G401 (cell line): Measurements from ENCODE around the gene CHMP4A. TPM values are rescaled to one million over a fixed set of nuclear protein-coding genes. Genes with fewer than 3 reads are reported as not detected.
A peak's percentile ranks its signal among the peaks of the same experiment; 100 is the strongest.

ENCODE experiments used
- DNase-seq: peaks from one replicate; pipeline ENCODE4 v3.0.0-alpha.2; 2015; ENCODE audit warnings: low spot score
- in situ Hi-C: cut with HindIII; loops from 2 replicates; pipeline ENCODE4 v1.10.0; 2016; ENCODE audit warnings: low sequenced_read_pairs, mixed read lengths
- total RNA-seq: library from RNA; depleted of rRNA; stranded (reverse); fragments of >200 nt; shearing (Covaris generic); gene quantifications from 2 replicates; pipeline ENCODE4 v1.2.3, GENCODE V29; 2014; rRNA removed

Gene CHMP4A
- total RNA-seq, 1 experiment from 2014 or later: 30.8 TPM

DNA sequence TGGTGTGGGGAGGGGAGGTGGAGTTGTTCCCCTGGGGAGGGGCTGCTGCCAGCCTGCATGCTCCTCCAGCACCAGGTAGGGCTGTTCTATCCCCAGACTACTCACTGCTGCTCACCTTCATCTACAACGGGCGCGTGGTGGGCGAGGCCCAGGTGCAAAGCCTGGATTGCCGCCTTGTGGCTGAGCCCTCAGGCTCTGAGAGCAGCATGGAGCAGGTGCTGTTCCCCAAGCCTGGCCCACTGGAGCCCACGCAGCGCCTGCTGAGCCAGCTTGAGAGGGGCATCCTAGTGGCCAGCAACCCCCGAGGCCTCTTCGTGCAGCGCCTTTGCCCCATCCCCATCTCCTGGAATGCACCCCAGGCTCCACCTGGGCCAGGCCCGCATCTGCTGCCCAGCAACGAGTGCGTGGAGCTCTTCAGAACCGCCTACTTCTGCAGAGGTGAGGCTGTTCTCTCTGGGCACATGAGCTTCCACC lies 48.7 kb downstream of the CHMP4A start:
- no peak for DNase-seq
- in situ Hi-C loops: no loop called here

DNA sequence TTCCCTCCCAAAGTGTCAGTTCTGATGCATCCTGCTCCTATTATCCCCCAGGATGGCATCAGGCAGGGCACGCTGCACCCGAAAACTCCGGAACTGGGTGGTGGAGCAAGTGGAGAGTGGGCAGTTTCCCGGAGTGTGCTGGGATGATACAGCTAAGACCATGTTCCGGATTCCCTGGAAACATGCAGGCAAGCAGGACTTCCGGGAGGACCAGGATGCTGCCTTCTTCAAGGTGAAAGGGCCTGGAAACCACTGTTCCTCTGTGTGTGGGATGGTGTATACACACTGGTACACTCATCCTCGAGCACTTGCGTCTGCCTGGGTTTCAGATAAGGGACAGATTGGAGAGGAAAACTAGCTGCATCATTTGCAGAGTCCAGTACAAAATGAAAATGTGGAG lies 51.2 kb downstream of the CHMP4A start:
- no peak for DNase-seq
- in situ Hi-C loops: no loop called here

DNA sequence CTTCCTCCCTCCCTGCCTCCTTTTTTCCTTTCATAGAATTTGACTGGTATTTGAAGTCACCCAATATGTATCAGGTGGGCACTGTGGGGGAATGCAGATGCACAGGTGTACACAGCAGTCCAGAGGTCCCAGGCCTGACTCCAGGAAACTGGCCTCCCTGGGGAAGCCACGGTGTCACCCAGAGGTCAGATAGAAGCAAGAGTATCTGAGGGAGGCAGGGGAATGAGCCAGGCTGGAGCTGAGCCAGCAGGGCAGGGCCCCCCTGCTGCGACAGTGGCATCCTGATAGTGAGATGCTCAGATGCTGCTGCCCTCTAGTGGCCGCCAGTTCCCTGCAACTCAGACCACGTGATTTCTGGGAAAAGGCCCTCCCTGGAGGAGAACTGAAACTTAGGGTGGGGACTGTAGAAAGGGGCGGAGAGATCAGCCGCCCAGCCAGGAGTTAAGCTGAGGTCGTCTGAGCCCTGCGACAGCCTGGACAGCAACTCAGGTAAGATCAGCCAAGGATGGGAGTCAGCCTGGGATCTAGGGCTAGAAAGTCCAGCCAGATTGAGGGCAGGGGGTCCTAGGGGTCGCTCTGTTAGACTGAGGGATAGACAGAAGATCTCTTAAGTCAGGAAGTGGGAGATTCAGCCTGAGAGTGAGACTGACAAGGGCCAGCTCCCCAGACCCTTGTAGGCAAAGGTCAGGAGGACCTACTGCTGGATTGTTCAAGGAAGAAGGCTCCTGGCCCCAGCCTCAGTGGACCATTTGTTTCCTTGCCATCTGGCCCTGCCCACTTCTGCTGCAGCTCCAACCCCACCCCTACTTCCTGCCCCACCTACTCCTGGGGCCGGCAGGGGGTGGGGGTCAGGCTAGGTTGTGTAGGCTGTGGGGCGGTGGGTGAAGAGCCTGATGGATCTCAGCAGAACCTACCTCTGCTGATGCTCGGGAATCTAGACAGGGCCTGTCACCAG lies 52.2 kb downstream of the CHMP4A start, which contains the start of gene IRF9:
Gene IRF9 (plus strand): TSS at position 416 of the 955 bp plus-strand sequence. CDS start 880 bp downstream, outside the sequence.
- peak; percentile 90 for DNase-seq
- in situ Hi-C loops: no loop called here

DNA sequence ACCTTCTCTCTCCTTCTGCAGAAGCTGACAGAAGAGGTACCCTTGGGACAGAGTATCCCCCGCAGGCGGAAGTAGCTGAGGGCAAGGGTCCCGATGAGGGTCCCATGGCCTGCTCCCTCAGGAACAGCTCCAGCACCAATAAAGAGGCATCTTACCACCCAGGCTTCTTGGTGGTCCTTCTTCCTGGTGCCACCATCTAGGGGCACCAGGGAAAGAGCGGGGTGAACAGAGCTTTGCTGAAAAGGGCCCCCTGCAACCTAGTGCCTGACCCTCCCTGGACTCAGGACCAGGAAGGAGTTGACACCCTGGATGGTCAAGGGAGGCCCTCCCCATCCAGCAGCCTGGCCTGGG lies 52.8 kb downstream of the CHMP4A start:
- in situ Hi-C loops: no loop called here
- DNase-seq: no peak

DNA sequence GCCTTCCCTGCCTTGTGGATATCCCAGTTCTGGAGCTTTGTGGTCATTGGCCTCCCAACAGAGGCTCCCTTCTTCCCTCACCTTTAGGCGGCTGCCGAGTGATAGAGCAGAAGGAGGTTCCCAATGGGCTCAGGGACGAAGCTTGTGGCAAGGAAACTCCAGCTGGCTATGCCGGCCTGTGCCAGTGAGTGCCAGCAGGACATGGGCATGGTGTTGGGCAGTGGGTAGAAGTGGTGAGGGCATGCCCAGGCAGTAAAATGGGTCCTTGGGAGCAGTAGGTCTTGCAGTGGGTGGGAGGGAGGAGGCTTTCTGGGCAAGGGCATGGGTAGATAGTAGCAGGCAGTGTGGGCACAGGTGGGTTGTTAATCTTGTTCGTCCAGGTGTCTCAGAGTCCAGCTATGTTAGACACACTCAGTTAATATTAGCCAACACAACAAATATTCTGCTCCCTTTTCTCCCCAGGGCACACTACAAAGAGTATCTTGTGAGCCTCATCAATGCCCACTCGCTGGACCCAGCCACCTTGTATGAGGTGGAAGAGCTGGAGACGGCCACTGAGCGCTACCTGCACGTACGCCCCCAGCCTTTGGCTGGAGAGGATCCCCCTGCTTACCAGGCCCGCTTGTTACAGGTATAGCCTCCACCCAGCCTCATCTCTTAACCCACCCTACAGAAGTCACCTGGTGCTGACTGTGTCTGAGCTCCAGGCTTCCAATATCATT lies 53.4 kb downstream of the CHMP4A start:
- in situ Hi-C loops: no loop called here
- DNase-seq: no peak

Other genes with a start within 250 kb of the CHMP4A start
- gene DHRS4L2, start 224.6 kb downstream of the CHMP4A start, total RNA-seq: 17.3 and 28.1 TPM in 2 replicates
- 0.74 and 1.6 TPM in 2 replicates for gene CARMIL3, start 161.5 kb downstream of the CHMP4A start, total RNA-seq
- not detected in 2 replicates for gene CPNE6, start 141.9 kb downstream of the CHMP4A start, total RNA-seq
- gene PCK2, start 119.2 kb downstream of the CHMP4A start, total RNA-seq: 64.7 and 86.2 TPM in 2 replicates
- gene DCAF11, start 98.7 kb downstream of the CHMP4A start, total RNA-seq: 93.8 and 125 TPM in 2 replicates
- gene NRL, start 98.5 kb downstream of the CHMP4A start, total RNA-seq: 1.3 and 2.8 TPM in 2 replicates
- 0.88 TPM in 1 of 2 replicates, not detected in the other for gene FITM1, start 82.8 kb downstream of the CHMP4A start, total RNA-seq
- 57.9 and 58.0 TPM in 2 replicates for gene PSME1, start 77.3 kb downstream of the CHMP4A start, total RNA-seq
- gene EMC9, start 71.9 kb downstream of the CHMP4A start, total RNA-seq: 33.6 and 45.0 TPM in 2 replicates
- gene PSME2, start 66.9 kb downstream of the CHMP4A start, total RNA-seq: 162 and 168 TPM in 2 replicates
- 51.9 and 89.7 TPM in 2 replicates for gene RNF31, start 66.0 kb downstream of the CHMP4A start, total RNA-seq
- gene IRF9, start 52.2 kb downstream of the CHMP4A start, total RNA-seq: 8.3 and 14.1 TPM in 2 replicates
- 0.31 TPM in 1 of 2 replicates, not detected in the other for gene REC8, start 41.4 kb downstream of the CHMP4A start, total RNA-seq
- 79.5 and 80.4 TPM in 2 replicates for gene IPO4, start 24.7 kb downstream of the CHMP4A start, total RNA-seq
- 26.6 and 50.0 TPM in 2 replicates for gene TM9SF1, start 18.0 kb downstream of the CHMP4A start, total RNA-seq
- not detected in 2 replicates for gene TSSK4, start 7.8 kb downstream of the CHMP4A start, total RNA-seq
- gene MDP1, start 2.6 kb upstream of the CHMP4A start, total RNA-seq: 16.6 and 16.9 TPM in 2 replicates
- 168 and 186 TPM in 2 replicates for gene NEDD8, start 18.9 kb upstream of the CHMP4A start, total RNA-seq
- gene GMPR2, start 19.4 kb upstream of the CHMP4A start, total RNA-seq: 116 and 132 TPM in 2 replicates
- gene TINF2, start 29.1 kb upstream of the CHMP4A start, total RNA-seq: 38.1 and 63.0 TPM in 2 replicates
- gene TGM1, start 49.7 kb upstream of the CHMP4A start, total RNA-seq: 0.10 TPM in 1 of 2 replicates, not detected in the other
- gene RABGGTA, start 58.1 kb upstream of the CHMP4A start, total RNA-seq: 19.0 and 23.6 TPM in 2 replicates
- gene DHRS1, start 86.3 kb upstream of the CHMP4A start, total RNA-seq: 3.8 and 11.4 TPM in 2 replicates
- gene NOP9, start 86.4 kb upstream of the CHMP4A start, total RNA-seq: 28.7 and 28.9 TPM in 2 replicates
- 1.7 TPM in 1 of 2 replicates, not detected in the other for gene CIDEB, start 94.5 kb upstream of the CHMP4A start, total RNA-seq
- gene LTB4R2, start 96.7 kb upstream of the CHMP4A start, total RNA-seq: 1.8 and 5.4 TPM in 2 replicates
- 1.6 and 5.7 TPM in 2 replicates for gene LTB4R, start 98.0 kb upstream of the CHMP4A start, total RNA-seq
- gene ADCY4, start 121.6 kb upstream of the CHMP4A start, total RNA-seq: not detected in 2 replicates
- gene RIPK3, start 126.5 kb upstream of the CHMP4A start, total RNA-seq: not detected in 2 replicates
- gene NFATC4, start 154.7 kb upstream of the CHMP4A start, total RNA-seq: 41.4 and 45.5 TPM in 2 replicates
- gene NYNRIN, start 185.5 kb upstream of the CHMP4A start, total RNA-seq: 19.7 and 24.1 TPM in 2 replicates
- 0.25 and 0.88 TPM in 2 replicates for gene CBLN3, start 216.2 kb upstream of the CHMP4A start, total RNA-seq
- gene KHNYN, start 216.5 kb upstream of the CHMP4A start, total RNA-seq: 41.9 and 54.9 TPM in 2 replicates
- gene SDR39U1, start 229.3 kb upstream of the CHMP4A start, total RNA-seq: 49.2 and 56.4 TPM in 2 replicates